NCI-H2227 treated with DMSO at 0.1 percent for 48 hours (cell line): ENCODE measurements around the gene ENKD1.
A peak's percentile ranks its signal among the peaks of the same experiment; 100 is the strongest.
"Not testable (repeated sequence)": the region's sequence is repeated elsewhere in the genome, so short reads cannot be mapped to it uniquely, and the experiment has no call there.

Experiments used
- DNase-seq: peaks from one replicate; lab custom pipeline; 2025; lab: John Stamatoyannopoulos, UW

Gene ENKD1, protein sequence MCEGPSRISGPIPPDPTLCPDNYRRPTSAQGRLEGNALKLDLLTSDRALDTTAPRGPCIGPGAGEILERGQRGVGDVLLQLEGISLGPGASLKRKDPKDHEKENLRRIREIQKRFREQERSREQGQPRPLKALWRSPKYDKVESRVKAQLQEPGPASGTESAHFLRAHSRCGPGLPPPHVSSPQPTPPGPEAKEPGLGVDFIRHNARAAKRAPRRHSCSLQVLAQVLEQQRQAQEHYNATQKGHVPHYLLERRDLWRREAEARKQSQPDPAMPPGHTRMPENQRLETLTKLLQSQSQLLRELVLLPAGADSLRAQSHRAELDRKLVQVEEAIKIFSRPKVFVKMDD

DNA sequence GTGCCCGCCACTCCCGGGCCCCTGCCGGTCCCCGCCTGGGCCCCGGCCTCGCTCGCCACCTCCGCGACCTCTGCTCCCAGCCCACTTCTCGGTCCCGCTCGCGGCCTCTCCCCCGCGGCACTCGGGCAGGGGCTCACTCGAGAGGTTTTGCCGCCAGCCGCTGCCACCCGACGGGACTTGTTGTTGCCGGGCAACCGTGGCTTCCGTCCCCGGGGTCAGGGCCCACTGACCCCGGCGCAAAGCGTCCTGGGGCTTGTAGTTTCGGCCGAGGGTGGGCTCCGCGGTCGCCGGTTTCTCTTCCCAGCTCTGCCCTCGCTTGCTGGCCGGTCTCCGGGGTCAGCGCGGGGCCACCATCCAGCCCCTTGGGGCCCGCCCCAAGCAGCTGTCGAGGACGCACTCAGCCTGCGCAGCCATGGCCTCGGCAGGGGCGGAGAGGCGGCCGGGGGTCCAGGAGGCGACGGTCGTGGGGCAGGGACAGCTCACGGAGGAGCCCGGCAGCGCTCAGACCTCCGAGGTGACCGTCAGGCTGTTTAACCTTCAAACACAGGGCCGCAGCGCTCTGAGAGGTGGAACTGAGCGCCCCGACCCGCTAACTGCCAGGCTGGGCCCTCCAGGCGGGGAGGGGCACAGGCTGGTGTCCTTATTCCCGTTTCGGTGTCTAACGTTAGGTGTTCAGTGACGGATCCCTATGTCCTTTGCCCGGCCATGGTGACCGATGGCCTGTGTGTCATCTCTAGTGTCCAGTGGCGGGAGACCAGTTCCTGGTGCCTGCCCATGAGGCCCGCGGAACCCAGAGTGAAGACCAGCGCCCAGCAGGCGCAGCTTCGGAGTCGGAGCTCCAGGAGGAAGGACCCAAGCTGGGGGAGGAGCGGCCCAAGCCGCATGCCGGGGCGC, at the start of gene ENKD1, which contains the start of gene C16orf86:
Gene ENKD1, minus strand, starts transcription at position 192 of the 894 bp plus-strand sequence. CDS start 308 bp downstream, outside the sequence.
Gene C16orf86, plus strand, starts transcription at position 256 of the 894 bp plus-strand sequence. Its CDS starts 157 bp downstream, at position 413.
- no peak for DNase-seq

- DNase-seq: no peak
Measured at GRCh38 chr16:67716097-67716496, 49.5 kb upstream of the ENKD1 start.

DNA sequence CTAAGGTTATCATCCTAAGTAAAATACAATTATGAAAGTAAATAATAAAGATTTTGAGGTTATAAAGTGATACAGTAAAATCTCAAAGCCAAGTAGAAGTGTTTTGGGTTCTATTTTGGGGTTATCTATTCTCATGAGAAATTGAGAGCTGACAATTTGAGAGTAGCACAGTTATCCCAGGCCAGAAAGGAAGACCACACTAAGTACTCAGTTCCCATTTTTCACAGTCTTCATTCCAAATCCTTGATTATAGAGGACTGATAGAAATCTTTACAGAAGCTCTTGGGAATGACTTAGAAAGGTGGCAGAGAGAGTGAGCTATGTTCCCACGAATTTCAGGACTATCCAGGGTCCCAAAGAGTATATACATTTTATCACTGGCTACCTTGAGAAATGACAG, 48.0 kb upstream of the ENKD1 start:
- no peak for DNase-seq

DNA sequence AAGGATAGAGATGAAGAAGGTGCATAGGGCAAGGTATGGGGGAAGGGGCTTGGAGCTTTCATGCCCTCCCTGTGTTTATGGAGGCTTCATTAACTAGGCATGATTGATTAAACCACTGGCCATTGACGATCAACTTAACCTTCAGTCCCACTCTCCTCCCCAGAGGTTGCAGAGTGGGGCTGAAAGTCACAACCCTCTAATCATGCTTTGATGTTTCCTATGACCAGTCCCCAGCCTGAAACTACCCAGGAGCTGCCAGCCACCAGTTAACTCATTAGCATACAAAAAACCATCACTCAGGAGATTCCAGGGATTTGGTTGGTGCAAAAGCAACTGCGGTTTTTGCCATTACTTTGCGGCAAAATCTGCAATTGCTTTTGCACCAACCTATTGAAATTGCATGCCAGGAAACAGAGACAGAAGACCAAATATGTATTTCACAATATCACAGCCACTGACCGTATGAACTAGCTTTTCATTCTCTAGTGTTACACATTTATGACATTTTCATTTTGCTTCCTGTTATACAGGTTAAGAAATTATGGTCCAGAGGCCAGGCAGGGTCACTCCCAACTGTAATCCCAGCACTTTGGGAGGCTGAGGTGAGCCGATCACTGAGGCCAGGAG, 47.2 kb upstream of the ENKD1 start:
- DNase-seq: no peak

GRCh38 chr16:67710607-67711006, 44.1 kb upstream of the ENKD1 start:
- DNase-seq: no peak

GRCh38 chr16:67709050-67709449, 42.5 kb upstream of the ENKD1 start:
- no peak for DNase-seq

DNA sequence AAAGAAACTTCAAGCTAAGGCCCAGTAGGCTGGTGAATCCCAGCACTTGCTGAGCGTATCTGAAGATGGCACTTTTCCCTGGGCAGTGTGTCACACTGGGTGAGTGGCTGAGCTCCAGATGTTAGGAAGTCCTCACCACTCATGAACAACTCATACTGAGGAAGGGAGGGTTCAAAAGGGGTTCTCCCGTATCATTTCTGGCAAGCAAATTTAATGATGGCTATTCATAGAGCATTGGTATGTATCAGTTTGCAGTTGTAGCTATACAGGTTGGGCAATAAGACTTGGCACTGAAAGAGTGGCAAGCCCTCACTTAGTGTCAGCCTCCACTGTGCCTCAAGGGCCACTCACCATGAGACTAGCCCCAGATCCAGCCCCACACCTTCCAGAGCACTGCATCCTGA, 41.8 kb upstream of the ENKD1 start:
- no peak for DNase-seq

GRCh38 chr16:67707790-67708189, 41.2 kb upstream of the ENKD1 start:
- no peak for DNase-seq

DNA sequence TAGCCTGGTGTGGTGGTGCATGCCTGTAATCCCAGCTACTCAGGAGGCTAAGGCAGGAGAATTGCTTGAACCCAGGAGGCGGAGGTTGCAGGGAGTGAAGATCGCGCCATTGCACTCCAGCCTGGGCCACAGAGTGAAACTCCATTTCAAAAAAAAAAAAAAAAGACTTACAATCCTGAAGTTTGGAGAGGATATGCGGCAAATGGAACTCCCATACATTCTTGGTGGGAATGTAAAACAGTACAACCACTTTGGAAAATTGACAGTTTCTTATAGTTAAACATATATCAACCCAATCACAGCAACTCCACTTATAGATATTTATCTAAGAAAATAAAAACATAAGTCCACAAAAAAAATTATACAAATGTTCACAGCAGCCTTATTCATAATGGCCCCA, 40.7 kb upstream of the ENKD1 start:
- DNase-seq: no peak

DNA sequence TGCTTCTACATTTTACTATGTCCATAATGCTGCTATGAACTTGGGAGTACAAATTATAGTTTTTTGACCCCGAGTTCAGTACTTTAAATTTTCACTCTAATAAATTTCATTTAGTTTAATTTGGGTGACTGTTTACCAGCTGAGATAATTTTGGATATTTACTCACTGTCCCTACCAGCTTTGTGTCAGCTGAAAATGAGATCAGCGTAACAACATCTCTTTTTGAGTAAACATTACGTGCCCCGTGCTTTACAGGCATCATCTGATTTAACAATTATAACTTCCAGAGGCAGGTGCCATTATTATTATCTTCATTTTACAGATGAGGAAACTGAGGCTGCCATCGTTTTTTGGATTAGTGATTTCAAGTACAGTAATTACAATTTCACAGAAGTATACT, 37.6 kb upstream of the ENKD1 start:
- no peak for DNase-seq

DNA sequence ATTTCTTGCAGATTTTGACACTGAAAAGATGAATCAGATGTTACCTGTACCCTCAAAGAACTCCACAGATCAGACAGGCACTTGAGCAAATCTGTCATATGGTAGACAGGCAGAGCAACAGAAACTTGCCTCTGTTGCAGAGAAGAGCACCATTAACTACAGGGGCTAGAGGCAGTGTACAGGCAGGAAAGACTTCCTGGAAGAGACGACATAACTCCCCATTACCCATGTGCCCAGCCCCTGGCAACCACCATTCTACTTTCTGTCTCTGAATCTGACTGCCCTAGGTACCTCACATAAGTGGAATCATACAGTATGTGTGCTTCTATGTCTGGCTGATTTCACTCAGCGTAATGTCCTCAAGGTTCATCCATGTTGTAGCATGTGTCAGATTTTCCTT, 37.1 kb upstream of the ENKD1 start:
- no peak for DNase-seq

GRCh38 chr16:67702130-67702529, 35.6 kb upstream of the ENKD1 start:
- DNase-seq: no peak

- peak; percentile 55 for DNase-seq
Measured at GRCh38 chr16:67701420-67701819, 34.9 kb upstream of the ENKD1 start.

- DNase-seq: no peak
Measured at GRCh38 chr16:67699265-67699664, 32.7 kb upstream of the ENKD1 start.

DNA sequence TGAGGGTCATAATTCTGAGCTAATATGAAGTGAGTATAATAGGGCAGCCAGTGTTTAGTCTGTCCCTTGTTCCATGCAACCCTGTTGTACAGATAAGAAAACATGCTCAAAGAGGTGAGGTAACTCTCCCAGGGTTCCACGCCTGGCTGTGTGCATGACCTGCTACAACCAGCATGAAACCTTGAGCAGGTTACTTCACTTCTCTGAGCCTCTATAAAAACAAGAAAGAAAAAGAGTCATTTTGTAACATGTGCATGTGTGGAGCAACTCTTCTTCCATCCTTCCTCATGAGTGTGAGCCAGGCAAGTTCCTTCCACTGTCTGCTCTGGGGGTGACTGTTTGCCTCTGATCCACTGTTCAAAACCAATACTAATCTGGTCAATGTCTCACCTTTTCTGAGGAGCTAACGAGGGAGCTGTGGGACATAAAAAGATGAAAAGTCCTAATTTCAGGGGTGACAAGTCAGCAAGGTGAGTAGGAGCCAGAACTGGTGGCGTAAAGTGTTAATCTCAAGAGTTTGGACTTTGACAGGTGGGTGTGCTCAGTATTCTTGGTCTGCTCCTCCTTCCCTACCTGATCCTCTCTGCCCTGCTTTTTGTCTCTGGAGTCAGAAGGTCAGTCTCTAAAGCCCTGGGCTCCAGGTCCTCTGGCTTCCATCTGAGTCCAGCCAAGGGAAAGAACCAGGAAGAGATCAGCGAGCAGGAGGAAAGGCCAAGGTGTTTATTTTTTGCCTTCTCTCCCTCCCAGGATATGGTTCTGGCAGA, 31.1 kb upstream of the ENKD1 start:
- DNase-seq: no peak

DNA sequence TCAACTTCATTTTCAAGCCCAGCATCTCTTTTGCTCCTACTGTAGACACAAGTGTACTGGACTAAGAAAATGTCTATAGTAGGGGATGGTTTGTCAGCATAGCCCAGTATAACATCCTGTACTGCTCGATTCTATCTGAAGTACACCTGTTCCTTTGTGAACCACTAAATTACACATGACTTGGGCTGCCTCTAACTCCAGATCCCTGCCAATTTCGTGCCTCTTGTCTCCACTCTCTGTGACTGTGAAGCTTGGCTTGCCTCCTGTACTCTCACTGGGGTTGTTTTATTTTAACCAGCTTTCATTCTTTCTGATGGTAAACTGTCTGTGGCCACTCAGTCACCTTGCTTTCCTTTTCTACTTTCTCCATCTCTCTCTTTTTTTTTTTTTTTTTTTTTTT, 28.1 kb upstream of the ENKD1 start:
- no peak for DNase-seq

DNA sequence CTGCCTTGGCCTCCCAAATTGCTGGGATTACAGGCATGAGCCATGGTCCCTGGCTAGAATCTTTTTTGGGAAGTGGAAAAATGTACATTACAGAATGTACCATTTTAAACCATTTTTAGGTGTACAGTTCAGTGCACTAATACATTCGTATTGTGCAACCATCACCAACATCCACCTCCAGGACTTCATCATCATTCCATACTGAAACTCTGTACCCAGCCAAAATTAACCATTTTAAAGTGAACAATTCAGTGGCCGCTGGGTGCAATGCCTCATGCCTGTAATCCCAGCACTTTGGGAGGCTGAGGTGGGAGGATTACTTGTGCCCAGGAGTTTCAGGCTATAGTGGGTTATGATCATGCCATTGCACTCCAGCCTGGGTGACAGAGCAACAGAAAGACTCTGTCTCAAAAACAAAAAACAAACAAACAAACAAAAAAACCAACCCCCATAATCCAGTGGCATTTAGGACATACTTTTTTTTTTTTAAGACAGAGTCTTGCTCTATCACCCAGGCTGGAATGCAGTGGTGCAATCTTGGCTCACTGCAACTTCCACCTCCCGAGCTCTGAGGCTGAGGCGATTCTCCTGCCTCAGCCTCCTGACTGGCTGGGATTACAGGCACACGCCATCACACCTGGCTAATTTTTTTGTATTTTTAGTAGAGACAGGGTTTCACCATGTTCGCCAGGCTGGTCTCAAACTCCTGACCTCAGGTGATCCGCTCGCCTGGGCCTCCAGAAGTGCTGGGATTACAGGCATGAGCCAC, 27.2 kb upstream of the ENKD1 start:
- not testable (repeated sequence) for DNase-seq

- no peak for DNase-seq
Measured at GRCh38 chr16:67685388-67686112, 19.0 kb upstream of the ENKD1 start.

DNA sequence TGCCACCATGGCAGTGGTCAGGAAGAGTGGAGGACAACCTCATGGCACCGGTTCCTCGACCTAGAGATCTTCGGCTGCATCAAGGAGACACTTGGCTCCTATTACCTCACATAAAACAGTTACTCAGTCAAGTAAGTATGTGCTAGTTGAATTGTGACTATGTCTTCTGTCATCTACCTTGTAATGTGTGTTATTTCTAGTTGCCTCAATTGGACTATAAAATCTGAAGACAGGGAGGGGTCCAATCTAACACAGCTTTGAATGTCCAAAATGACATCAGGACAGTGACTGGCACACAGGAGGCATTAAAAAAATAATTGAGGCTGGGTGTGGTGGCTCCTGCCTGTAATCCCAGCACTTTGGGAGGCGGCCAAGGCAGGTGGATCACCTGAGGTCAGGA, 17.2 kb upstream of the ENKD1 start:
- no peak for DNase-seq
